ENCODE measurements around the gene FGF18.
"Not testable (repeated sequence)": the region's sequence is repeated elsewhere in the genome, so short reads cannot be mapped to it uniquely, and the experiment has no call there.

FGF18 gene

DNA sequence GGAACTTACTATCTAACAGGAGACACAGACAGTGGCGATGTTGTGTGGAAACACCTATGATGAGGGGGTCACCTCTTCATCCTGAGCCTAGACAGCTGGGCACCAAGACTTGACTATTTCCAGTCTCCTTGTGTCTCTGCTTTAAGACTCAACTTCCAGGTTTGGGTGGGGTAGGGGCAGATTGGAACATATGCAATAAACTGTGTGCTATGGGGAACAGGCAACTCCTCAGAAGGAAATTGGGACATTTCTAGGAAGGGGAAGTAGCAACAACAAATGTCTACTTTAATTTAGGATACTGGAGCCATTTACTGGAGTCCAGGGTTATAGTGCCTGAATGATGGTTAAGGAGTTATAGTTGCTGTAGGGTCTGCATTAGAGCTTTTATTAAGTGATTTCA, 57.3 kb downstream of the FGF18 start:
- no peak for DNase-seq

- DNase-seq: no peak
These were observed 57.7 kb downstream of the FGF18 start for GRCh38 chr5:171477101-171477500.

GRCh38 chr5:171477666-171478065, 58.2 kb downstream of the FGF18 start:
- no peak for DNase-seq

- no peak for DNase-seq
These were observed 59.7 kb downstream of the FGF18 start for GRCh38 chr5:171478946-171479775.

DNA sequence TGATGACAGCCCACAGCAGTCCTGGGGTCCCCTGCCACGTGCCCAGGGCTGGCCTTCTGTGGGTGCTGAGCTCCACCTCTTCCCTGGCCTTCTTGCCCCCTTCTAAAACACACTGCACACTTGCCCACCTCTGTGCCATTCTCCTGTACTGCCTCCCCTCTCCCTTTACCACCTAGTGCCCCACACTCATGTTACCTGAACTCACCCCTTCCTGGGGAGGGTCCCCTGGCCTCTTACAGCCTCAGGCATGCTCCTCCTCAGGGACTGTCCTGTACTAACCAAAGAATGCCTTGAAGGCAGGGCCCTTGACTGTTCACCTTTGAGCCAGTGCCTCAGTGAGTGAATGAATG, 60.3 kb downstream of the FGF18 start:
- no peak for DNase-seq

DNA sequence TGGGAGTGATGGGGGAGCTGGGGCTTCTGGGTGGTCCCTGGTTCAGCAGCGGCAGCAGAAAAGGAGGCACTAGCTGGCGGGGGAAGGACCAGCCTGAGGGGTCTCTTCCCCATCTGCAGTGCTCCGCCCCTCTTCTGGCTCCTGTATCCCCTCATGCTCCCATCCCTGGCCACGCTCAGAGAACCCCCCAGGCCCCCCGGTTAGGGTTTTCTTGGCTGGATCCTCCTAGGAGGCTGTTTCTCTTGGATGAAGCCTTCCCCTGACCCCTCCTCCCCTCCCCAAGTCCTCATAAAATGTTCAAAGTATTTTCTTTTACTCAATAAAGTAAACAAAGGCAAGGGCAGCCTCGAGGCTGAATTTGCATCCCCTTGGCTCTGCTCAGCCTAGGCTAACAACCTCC, 60.8 kb downstream of the FGF18 start:
- DNase-seq: no peak

- no peak for DNase-seq
These were observed 62.4 kb downstream of the FGF18 start for GRCh38 chr5:171481571-171482433.

DNA sequence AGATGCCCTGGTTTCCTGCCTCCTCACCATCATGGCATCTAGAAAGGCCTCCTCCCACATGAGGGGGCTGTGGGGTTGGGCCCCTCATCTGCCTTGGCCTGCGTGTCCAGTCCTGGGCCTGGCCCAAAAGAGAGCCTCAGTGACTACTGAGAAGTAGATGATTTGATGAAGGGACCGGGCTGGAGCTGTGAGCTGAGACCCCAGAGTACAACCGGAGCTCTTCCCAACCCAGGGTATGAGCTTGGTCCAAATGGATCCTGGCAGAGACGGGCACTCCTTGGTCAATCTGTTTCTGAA, 62.9 kb downstream of the FGF18 start:
- DNase-seq: no peak

DNA sequence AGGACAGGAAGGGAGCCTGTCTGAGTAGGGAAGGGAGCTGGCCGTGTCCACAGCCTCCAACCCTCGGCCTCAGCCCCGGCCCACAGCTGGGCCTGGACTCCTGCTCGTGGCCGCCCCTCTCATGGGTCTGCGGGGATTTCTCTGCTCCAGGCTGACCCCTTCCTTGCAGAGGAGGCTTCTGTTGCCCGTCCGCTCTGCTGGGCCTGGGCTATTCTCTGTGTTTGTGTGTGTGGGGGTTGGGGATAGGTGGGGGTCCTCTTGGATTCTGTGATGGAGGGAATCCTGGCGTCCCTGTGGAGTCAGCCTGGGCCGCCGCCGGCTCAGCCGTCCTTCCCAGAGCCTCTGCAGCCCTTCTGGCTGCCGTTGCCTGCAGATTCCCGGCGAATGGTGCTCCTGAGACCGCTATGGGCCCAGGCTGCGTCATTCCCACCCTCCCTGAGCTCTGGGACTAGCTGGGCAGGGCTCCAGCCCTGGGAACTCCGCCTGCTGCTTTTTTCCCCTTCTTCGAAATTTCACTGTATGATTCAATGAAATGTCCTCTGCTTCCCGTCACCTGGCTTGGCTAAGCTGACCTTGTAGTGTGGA, 64.2 kb downstream of the FGF18 start:
- DNase-seq: no peak

DNA sequence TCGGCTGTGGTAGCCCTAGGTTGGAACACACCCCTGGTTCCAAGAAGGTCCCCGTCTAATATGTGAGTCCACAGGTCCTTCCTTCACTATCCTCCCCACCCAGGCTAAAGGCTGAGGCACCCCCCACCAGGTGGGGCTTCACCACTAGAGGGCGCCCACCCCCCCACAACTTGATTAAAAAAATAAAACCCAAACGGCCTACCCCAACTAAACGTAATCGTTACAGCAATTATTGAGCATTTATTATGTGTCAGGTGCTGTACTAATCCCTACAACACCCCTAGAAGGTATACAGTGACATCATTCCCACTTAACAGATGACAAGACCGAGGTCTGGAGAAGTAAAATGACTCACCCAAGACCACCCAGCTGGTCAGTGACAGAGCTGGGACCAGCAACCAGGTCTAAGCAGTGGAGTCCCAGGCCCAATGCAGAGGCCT, 65.0 kb downstream of the FGF18 start:
- peak in 1 of 2 experiments; percentile 6 for DNase-seq

DNA sequence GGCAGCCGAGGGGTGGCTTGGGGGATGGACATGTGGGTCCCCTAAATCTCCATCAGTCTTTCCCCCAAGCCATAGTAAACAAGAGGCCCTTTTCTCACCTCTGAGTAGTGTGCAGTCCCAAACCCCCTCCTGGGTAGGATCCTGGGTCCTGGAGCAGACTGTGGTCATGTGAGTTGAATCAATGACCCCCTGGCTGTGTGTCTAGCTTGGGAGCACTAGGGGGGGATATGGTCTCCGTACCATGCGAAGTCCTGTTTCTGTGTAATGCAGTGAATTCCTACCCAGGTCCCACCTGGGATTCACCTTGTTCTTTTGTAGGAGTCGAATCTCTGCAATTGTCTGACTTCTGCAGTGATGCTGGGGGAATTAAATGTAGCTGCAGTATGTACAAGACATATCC, 66.2 kb downstream of the FGF18 start:
- DNase-seq: no peak

GRCh38 chr5:171486613-171487012, 67.2 kb downstream of the FGF18 start:
- DNase-seq: no peak

DNA sequence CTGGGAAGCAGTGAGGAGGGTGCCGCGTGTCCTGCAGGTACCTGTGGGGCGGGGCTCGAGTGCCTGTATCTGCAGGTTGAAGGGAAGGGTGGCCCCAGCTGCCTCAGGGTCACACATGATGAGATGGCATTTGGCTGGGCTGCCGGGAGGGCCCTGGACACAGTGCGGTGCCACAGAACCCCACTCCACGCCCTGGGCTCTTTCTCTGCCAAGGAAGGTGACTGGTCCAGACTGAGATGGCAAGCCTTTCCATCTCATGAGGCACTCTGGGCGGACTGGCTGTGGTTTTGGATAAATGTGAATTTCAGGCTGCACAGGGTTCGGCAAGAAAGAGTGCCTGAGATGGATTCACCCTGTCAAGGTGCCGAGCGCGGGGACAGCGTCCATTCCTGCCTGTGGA, 69.4 kb downstream of the FGF18 start:
- DNase-seq: no peak

DNA sequence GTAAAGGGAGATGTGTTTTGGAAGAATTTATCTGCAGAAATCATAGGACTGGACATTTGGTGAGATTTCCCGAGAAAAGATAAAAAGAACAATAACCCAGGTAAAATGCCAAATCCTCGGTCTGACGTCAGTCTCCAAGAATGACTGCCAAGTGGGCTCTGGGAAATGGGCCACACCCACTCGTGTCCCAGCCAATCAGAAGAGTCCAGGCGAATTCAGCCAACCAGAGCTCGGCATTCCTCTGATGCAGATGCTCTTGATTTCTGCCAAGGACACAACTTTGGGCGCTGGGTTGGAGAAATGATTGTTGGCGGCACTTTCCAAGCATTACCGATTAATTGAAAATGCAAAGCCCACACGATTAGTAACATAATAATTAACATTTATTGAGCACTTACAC, 73.3 kb downstream of the FGF18 start:
- no peak for DNase-seq

- peak; percentile 37 to 80 for DNase-seq
These were observed 74.4 kb downstream of the FGF18 start for GRCh38 chr5:171493646-171494393.

- DNase-seq: no peak
These were observed 75.1 kb downstream of the FGF18 start for GRCh38 chr5:171494452-171495121.

- no peak for DNase-seq
These were observed 75.8 kb downstream of the FGF18 start for GRCh38 chr5:171495122-171495700.

GRCh38 chr5:171496456-171496855, 77.0 kb downstream of the FGF18 start:
- DNase-seq: no peak

DNA sequence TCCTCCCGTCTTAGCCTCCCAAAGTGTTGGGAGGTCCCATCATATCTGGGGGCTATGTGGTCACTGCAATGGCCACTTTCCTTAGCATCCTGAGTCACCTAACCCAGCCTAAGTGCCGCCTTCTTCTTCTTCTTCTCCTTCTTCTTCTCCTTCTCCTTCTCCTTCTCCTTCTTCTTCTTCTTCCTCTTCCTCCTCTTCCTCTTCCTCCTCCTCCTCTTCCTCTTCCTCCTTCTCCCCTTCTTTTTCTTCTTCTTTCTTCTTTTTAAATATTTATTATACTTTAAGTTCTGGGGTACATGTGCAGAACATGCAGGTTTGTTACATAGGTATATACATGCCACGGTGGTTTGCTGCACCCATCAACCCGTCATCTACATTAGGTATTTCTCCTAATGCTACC, 78.0 kb downstream of the FGF18 start:
- DNase-seq: not testable (repeated sequence)

GRCh38 chr5:171498166-171498565, 78.7 kb downstream of the FGF18 start:
- no peak for DNase-seq

GRCh38 chr5:171499611-171500010, 80.2 kb downstream of the FGF18 start:
- DNase-seq: no peak

- DNase-seq: no peak
These were observed 86.1 kb downstream of the FGF18 start for GRCh38 chr5:171505473-171506043.
